GM18499 (cell line): Measurements from ENCODE around the gene MPC2.
"Not testable (repeated sequence)": the region's sequence is repeated elsewhere in the genome, so short reads cannot be mapped to it uniquely, and the experiment has no call there.

Source experiments
- ATAC-seq: cut with Tn5 transposase; IDR thresholded peaks from one replicate; pipeline ENCODE4 v1.9.1; 2021; ENCODE audit warnings: moderate number of reproducible peaks; ENCODE audit not compliant: insufficient read depth, unreplicated experiment

MPC2 gene

GRCh38 chr1:167910530-167910929 is 26.3 kb downstream of the MPC2 start:
- no peak for ATAC-seq

- no peak for ATAC-seq
Observed at GRCh38 chr1:167909691-167910180, 27.1 kb downstream of the MPC2 start.

- no peak for ATAC-seq
Observed at GRCh38 chr1:167905671-167906070, 31.2 kb downstream of the MPC2 start.

- no peak for ATAC-seq
Observed at GRCh38 chr1:167905182-167905581, 31.7 kb downstream of the MPC2 start.

DNA sequence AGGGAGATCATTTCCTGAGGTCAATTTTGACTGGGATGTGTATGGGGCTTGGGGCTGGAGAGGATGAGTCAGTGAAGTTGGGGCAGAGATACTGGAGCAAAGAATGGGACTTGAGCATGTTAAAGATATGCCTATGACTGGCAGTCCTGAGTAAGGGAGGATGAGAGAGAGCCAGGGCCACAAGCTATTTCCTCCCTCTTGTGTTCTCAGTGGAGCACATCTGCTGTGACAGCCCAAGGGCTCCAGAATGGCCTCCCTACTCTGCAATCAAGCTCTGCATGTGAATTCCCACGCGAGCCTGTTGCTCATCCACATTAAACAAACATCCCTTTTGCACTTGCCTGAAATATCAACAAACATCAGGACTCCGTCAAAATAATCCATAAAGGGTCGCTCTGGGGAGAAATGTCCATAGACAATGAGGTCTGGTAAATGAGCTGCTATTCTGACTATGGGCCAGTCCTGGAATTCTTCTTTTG is 32.2 kb downstream of the MPC2 start:
- ATAC-seq, result no peak

- ATAC-seq, result no peak
Observed at GRCh38 chr1:167900907-167901306, 36.0 kb downstream of the MPC2 start.

- peak; percentile 67 for ATAC-seq
Observed at GRCh38 chr1:167899253-167899681, 37.6 kb downstream of the MPC2 start.

GRCh38 chr1:167898578-167899222 is 38.2 kb downstream of the MPC2 start:
- ATAC-seq, result no peak

- no peak for ATAC-seq
Observed at GRCh38 chr1:167893798-167894197, 43.1 kb downstream of the MPC2 start.

GRCh38 chr1:167890400-167890799 is 46.5 kb downstream of the MPC2 start:
- no peak for ATAC-seq

GRCh38 chr1:167887187-167887586 is 49.7 kb downstream of the MPC2 start:
- ATAC-seq, result not testable (repeated sequence)

DNA sequence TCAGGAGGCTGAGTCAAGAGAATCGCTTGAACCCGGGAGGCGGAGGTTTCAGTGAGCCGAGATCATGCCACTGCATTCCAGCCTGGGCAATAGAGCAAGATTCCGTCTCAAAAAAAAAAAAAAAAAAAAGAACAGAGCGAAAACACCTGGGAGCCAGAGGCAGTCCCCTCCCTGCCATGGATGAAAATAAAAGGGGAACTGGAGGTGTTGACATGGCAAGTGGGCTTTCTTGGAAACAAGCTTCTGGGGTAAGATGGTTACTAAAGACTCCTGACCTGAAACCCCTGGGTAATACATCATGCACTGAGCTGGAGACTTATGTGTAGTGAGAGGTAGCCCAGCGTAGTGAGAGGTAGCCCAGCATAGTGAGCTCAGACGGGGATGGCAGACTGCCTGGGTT is 54.5 kb downstream of the MPC2 start:
- no peak for ATAC-seq

- no peak for ATAC-seq
Observed at GRCh38 chr1:167881786-167882185, 55.1 kb downstream of the MPC2 start.

DNA sequence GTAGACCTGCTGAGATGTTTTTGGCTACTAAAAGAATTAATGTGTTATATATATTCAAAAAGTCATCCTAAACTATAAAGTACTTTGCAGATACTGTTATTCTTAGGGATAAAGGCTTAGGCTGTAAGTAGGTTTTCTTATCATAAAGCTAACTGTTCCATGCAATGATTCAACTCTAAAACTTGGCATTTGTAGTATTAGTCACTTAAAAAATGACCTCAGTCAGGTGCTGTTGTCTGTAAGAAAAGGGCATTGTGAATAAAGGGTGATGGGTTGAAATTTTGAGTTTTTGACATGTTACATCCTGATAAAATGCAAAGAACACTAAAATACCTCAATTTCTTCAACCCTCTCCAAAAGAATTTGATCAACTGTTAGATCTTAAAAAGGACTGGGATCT is 55.8 kb downstream of the MPC2 start:
- no peak for ATAC-seq

DNA sequence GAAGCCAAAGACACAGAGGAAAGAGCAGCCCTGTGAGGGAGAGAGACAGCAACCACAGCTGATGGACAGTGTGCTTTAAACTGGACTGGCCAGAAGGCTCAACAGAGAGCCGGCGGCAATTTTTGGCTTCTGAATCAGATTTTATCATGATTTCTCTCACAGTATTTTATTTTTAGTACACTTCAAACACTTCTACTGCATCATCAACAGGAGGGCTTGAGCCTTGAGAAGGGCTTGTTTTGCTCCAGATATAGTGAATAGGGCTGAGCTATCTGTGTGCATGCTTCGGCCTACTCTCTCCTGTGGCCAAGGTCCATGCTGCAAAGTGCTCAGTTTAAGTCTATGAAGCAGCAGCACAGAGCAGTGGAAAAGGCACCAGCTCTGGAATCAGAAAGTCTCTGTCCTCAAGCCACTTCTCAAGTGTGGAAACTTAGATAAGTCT is 56.3 kb downstream of the MPC2 start:
- no peak for ATAC-seq

- no peak for ATAC-seq
Observed at GRCh38 chr1:167879508-167879907, 57.4 kb downstream of the MPC2 start.

DNA sequence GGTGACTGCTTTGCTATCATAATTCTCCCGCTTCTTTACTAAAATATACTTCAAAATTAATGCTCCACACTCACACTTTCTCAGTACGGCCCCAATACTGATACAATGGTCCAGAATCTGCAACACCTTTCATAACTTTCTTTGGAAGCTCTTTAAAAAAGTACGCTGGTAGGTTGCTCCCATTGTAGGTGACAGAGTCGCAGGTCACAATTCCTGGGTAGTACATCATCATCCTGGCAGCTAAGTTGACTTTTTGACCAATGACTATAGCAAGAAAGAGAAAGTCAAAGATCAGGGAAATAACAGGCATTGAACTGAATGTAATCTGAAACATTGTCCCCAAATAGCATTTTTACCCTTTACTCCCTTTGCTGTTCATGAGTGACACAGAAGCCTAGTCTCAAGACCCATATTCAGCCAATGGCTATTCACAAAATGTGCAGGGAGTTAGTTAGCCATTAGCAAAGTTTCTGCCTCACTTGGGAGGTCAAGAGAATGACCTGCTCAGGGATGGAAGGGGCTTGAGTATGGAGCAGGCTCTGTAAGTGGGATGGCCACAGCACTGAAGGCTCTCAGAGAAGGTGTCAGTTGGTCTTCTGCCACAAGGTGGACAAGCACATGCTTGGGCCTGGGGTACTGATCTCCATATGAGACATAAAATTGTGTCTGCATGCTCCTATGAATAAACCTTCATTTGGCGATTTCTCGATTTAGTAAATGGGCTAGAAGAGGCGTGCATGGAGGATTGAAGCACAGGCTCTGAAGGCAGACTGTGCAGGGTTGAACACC is 58.3 kb downstream of the MPC2 start:
- ATAC-seq, result no peak

DNA sequence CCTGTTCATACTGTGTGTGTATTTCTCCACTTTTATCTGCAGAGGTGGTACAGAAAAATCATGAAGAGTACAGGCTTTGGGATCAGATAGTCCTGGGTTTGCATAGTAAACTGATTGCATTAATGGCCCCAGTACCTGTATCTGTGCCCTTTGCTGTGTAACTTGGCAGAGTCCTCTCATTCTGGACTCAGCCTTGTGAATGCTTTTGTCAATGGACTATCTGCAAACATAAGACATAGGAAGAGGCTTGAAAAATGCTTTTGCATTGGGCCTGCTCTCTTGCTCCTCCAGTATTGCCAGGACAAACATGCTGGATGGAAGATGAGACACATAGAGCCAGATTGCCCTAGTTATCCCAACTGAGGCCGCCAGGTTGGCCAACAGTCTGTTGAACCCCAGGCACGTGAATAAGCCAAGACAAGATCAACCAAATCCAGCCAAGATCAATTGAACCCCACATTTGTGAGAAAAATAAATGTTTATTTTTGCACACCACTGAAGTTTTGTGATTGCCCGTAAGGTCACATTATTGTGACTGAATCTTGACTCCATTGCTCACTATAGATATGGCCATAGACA is 60.2 kb downstream of the MPC2 start:
- no peak for ATAC-seq

DNA sequence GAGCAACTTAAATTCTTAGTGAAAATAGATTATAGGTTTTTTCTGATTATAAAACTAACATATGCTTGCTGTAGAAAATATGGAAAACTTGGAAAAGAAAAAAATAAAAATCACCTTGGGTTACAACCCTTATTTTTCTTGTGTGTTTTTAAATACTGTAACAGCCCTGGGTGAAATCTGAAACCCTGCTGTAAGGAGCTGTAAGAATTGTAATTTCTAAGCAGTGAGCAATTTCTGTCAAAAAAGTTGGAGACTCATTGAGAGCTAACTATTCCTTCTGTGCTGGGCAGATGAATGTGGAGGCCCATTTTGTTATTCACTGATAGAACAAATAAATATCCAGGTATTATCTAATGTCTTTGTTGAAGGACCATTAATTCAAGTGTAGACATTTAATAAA is 65.5 kb downstream of the MPC2 start:
- no peak for ATAC-seq

- ATAC-seq, result not testable (repeated sequence)
Observed at GRCh38 chr1:167869157-167870001, 67.5 kb downstream of the MPC2 start.
